ENCODE data around the gene ARFGAP2. TPM values are rescaled to one million over a fixed set of nuclear protein-coding genes. Genes with fewer than 3 reads are reported as not detected.

The ARFGAP2 gene
- total RNA-seq, 1 donor from 2014 or later = 91.4 TPM

- DNase-seq (ENCODE audit: extremely low read depth, low read depth, low spot score) = no peak
These were observed 11.6 kb upstream of the ARFGAP2 start for GRCh38 chr11:47188259-47188658.

- no peak for DNase-seq (ENCODE audit: extremely low read depth, low read depth, low spot score)
These were observed 11.0 kb upstream of the ARFGAP2 start for GRCh38 chr11:47187723-47188122.

- DNase-seq (ENCODE audit: extremely low read depth, low read depth, low spot score) = no peak
These were observed 10.3 kb upstream of the ARFGAP2 start for GRCh38 chr11:47186700-47187695.

- no peak for DNase-seq (ENCODE audit: extremely low read depth, low read depth, low spot score)
These were observed 9.5 kb upstream of the ARFGAP2 start, which contains the start of gene PACSIN3 for GRCh38 chr11:47186076-47186699. Gene PACSIN3 (minus strand): TSS chr11:47186434. CDS start chr11:47182727, 3,707 bp downstream.

GRCh38 chr11:47185305-47186075 lies 8.8 kb upstream of the ARFGAP2 start:
- DNase-seq (ENCODE audit: extremely low read depth, low read depth, low spot score) = no peak

- no peak for DNase-seq (ENCODE audit: extremely low read depth, low read depth, low spot score)
These were observed 8.1 kb upstream of the ARFGAP2 start for GRCh38 chr11:47184711-47185304.

- no peak for DNase-seq (ENCODE audit: extremely low read depth, low read depth, low spot score)
These were observed 7.3 kb upstream of the ARFGAP2 start for GRCh38 chr11:47183969-47184368.

- DNase-seq (ENCODE audit: extremely low read depth, low read depth, low spot score) = no peak
These were observed 6.6 kb upstream of the ARFGAP2 start for GRCh38 chr11:47183031-47183856.

- no peak for DNase-seq (ENCODE audit: extremely low read depth, low read depth, low spot score)
These were observed 5.7 kb upstream of the ARFGAP2 start for GRCh38 chr11:47182380-47182779.

- no peak for DNase-seq (ENCODE audit: extremely low read depth, low read depth, low spot score)
These were observed 4.6 kb upstream of the ARFGAP2 start for GRCh38 chr11:47181271-47181670.

- DNase-seq (ENCODE audit: extremely low read depth, low read depth, low spot score) = no peak
These were observed 3.5 kb upstream of the ARFGAP2 start for GRCh38 chr11:47180006-47180787.

- DNase-seq (ENCODE audit: extremely low read depth, low read depth, low spot score) = no peak
These were observed 2.9 kb upstream of the ARFGAP2 start for GRCh38 chr11:47179655-47179991.

GRCh38 chr11:47178737-47179654 lies 2.3 kb upstream of the ARFGAP2 start:
- DNase-seq (ENCODE audit: extremely low read depth, low read depth, low spot score) = no peak

- DNase-seq (ENCODE audit: extremely low read depth, low read depth, low spot score) = no peak
These were observed 1.6 kb upstream of the ARFGAP2 start for GRCh38 chr11:47178316-47178715.

GRCh38 chr11:47177846-47178245 lies 1.2 kb upstream of the ARFGAP2 start:
- DNase-seq (ENCODE audit: extremely low read depth, low read depth, low spot score) = no peak

GRCh38 chr11:47177229-47177845 lies 658 bp upstream of the ARFGAP2 start:
- no peak for DNase-seq (ENCODE audit: extremely low read depth, low read depth, low spot score)

- DNase-seq (ENCODE audit: extremely low read depth, low read depth, low spot score) = no peak
These were observed 842 bp downstream of the ARFGAP2 start for GRCh38 chr11:47175746-47176327.
